Neural cell (in vitro differentiated cells): ENCODE data around the gene NUP107.

Experiments used
- EZH2 ChIP-seq: fragments of 200-600, 300-800 bp; shearing (Covaris generic), sonication (generic); IDR thresholded peaks from 2 replicates; pipeline ENCODE4 v1.6.1; 2014; ENCODE audit warnings: antibody characterized with exemption, low read length, borderline replicate concordance, mild to moderate bottlenecking; ENCODE audit not compliant: insufficient read depth, poor library complexity, severe bottlenecking
- MXI1 ChIP-seq: fragments of 450-650 bp; conservative IDR thresholded peaks from 2 replicates; pipeline ENCODE4 v1.6.1; 2014; ENCODE audit warnings: antibody characterized with exemption, mild to moderate bottlenecking; ENCODE audit not compliant: poor library complexity, severe bottlenecking
- POLR2AphosphoS5 ChIP-seq: IDR thresholded peaks from 2 replicates; pipeline ENCODE4 v1.6.1; 2012
- TAF1 ChIP-seq: IDR thresholded peaks from 2 replicates; pipeline ENCODE4 v1.6.1; 2012; ENCODE audit warnings: low read depth
- TF ChIP-seq, protein P1 (sequence below): fragments of 450-650 bp; IDR thresholded peaks from 2 replicates; pipeline ENCODE4 v1.5.1; 2014; ENCODE audit warnings: antibody characterized with exemption, mild to moderate bottlenecking, moderate library complexity; ENCODE audit not compliant: poor library complexity, severe bottlenecking
- TF ChIP-seq, protein P2 (sequence below): IDR thresholded peaks from 2 replicates; pipeline ENCODE4 v1.6.1; 2012; ENCODE audit warnings: borderline replicate concordance

DNA sequence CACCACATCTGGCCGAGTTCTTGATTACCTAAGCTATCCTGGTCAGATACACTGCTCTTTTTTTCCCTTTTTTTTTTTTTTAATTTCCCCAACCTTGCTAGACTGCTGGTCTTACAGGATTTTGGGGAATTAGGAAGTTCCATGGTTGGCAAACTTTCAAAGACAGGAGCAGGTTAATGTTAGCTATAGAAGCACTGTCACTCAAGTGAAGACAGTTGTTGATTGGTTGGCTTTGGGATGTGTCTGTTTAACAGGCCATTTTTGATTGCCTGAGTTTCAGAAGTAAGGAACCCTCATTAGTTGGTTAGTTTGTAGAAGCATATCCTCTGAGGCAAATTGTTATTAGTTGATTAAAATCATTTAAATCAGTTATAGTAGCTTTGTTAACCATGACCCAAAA is 39.3 kb upstream of the NUP107 start:
- TF ChIP-seq, protein P1, sequence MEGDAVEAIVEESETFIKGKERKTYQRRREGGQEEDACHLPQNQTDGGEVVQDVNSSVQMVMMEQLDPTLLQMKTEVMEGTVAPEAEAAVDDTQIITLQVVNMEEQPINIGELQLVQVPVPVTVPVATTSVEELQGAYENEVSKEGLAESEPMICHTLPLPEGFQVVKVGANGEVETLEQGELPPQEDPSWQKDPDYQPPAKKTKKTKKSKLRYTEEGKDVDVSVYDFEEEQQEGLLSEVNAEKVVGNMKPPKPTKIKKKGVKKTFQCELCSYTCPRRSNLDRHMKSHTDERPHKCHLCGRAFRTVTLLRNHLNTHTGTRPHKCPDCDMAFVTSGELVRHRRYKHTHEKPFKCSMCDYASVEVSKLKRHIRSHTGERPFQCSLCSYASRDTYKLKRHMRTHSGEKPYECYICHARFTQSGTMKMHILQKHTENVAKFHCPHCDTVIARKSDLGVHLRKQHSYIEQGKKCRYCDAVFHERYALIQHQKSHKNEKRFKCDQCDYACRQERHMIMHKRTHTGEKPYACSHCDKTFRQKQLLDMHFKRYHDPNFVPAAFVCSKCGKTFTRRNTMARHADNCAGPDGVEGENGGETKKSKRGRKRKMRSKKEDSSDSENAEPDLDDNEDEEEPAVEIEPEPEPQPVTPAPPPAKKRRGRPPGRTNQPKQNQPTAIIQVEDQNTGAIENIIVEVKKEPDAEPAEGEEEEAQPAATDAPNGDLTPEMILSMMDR, result no peak
- no peak for TF ChIP-seq EZH2
- no peak for TF ChIP-seq MXI1
- TF ChIP-seq, protein P2, sequence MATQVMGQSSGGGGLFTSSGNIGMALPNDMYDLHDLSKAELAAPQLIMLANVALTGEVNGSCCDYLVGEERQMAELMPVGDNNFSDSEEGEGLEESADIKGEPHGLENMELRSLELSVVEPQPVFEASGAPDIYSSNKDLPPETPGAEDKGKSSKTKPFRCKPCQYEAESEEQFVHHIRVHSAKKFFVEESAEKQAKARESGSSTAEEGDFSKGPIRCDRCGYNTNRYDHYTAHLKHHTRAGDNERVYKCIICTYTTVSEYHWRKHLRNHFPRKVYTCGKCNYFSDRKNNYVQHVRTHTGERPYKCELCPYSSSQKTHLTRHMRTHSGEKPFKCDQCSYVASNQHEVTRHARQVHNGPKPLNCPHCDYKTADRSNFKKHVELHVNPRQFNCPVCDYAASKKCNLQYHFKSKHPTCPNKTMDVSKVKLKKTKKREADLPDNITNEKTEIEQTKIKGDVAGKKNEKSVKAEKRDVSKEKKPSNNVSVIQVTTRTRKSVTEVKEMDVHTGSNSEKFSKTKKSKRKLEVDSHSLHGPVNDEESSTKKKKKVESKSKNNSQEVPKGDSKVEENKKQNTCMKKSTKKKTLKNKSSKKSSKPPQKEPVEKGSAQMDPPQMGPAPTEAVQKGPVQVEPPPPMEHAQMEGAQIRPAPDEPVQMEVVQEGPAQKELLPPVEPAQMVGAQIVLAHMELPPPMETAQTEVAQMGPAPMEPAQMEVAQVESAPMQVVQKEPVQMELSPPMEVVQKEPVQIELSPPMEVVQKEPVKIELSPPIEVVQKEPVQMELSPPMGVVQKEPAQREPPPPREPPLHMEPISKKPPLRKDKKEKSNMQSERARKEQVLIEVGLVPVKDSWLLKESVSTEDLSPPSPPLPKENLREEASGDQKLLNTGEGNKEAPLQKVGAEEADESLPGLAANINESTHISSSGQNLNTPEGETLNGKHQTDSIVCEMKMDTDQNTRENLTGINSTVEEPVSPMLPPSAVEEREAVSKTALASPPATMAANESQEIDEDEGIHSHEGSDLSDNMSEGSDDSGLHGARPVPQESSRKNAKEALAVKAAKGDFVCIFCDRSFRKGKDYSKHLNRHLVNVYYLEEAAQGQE, result no peak
- TF ChIP-seq POLR2AphosphoS5, result no peak
- TF ChIP-seq TAF1, result no peak
